Activated T-helper 1 cell treated with Interleukin-2 at 50 U/mL for 16 hours (primary cell): Measurements from ENCODE around the gene SERPINA5.
"Not testable (repeated sequence)": the region's sequence is repeated elsewhere in the genome, so short reads cannot be mapped to it uniquely, and the experiment has no call there.

Source experiments
- DNase-seq: peaks from one replicate; pipeline ENCODE4 v3.0.0-alpha.2; 2020; ENCODE audit warnings: low read depth

SERPINA5 gene

GRCh38 chr14:94598816-94599655, 17.8 kb downstream of the SERPINA5 start:
- DNase-seq, result no peak

- DNase-seq, result no peak
These were observed 18.4 kb downstream of the SERPINA5 start for GRCh38 chr14:94599656-94600004.

DNA sequence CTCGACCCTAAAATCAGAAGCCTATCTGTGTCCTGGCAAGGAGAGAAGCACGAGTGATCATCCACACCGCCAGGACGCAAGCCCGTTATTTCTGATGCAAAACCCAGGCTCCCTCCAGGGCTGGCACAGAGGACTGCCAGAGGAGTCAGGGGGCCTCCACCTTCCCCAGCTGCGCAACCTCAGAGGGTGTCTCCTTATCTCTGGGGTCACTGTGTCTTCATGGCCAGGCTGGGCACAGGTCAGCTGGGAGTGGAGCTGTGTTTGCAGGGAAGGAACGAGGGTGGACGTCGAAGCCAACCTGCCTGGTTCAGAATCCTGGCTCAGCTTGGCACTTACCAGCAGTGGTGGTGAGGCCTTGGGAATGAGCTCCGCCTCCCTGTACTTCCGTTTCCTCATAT, 18.9 kb downstream of the SERPINA5 start:
- DNase-seq, result no peak

GRCh38 chr14:94601884-94602391, 20.7 kb downstream of the SERPINA5 start:
- DNase-seq, result no peak

DNA sequence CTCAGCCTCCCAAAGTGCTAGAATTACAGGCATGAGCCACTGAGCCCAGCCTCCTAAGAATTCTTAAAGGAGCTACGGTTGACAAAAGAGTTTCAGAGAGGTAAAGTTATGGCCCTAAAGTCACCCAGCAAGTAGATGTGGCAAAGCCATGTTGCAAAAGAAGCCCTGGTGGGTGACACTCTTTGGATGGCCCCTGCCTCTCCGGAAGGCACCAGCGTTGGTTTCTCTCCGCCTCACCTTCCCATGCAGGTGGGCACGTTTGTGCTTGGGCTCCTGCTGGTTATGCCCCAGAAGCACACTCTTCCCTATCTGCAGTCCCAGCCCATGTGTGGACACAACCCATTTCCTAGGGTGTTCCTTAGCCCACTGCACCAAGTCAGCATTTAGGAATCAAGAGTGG, 21.5 kb downstream of the SERPINA5 start:
- no peak for DNase-seq

- no peak for DNase-seq
These were observed 24.1 kb downstream of the SERPINA5 start for GRCh38 chr14:94605361-94605760.

GRCh38 chr14:94608966-94609365, 27.7 kb downstream of the SERPINA5 start:
- not testable (repeated sequence) for DNase-seq

GRCh38 chr14:94611179-94611578, 30.0 kb downstream of the SERPINA5 start:
- DNase-seq, result no peak

- DNase-seq, result no peak
These were observed 30.9 kb downstream of the SERPINA5 start, which contains the start of gene SERPINA3 for GRCh38 chr14:94612174-94612573. Gene SERPINA3 (plus strand): TSS chr14:94612391. CDS start chr14:94614442, 2,051 bp downstream.

DNA sequence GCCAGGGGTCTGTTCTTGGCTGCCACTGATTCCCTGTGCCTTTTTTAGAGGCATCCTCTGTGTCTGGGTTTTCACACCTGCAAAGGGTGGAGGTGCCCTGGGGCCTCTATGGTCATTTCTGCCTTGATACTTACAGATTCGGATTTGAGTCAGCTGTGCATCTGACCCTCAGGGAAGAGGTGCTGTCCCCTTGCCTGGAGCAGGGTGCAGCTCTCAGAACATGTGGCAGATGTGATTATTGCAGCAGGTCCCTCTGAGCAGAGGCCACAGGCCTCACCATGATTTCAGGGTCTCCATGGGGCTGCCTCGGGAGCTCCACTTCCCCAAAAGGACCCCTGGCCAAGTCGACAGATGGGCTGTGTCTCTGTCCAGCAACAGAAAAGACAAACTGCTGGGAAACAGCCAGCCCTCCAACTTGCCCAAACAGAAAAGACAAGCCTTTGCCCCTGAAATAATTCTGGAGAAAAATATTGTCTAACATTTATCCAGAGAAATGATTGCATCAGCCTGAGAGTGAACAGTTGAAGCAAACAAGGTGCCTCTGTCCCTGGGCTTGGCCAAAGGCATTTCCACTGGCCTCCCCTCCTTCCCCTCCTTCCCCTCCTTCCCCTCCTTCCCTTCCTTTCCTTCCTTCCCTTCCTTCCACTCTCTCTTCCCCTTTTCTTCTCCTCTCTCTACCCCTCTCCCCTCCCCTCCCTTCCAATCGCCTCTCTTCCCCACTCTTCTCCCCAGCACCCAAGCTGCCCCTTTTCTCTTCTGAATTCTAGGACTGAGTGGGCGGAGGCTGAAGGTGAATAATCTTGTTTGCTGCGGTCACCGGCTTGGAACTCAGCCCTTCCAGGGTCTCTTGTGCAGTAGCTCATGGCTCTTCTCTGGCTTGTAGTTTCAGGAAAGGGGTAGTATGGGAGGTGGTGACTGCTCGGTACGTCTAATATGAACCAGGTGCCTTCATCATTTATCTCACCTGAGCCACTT, 31.6 kb downstream of the SERPINA5 start:
- DNase-seq, result no peak

DNA sequence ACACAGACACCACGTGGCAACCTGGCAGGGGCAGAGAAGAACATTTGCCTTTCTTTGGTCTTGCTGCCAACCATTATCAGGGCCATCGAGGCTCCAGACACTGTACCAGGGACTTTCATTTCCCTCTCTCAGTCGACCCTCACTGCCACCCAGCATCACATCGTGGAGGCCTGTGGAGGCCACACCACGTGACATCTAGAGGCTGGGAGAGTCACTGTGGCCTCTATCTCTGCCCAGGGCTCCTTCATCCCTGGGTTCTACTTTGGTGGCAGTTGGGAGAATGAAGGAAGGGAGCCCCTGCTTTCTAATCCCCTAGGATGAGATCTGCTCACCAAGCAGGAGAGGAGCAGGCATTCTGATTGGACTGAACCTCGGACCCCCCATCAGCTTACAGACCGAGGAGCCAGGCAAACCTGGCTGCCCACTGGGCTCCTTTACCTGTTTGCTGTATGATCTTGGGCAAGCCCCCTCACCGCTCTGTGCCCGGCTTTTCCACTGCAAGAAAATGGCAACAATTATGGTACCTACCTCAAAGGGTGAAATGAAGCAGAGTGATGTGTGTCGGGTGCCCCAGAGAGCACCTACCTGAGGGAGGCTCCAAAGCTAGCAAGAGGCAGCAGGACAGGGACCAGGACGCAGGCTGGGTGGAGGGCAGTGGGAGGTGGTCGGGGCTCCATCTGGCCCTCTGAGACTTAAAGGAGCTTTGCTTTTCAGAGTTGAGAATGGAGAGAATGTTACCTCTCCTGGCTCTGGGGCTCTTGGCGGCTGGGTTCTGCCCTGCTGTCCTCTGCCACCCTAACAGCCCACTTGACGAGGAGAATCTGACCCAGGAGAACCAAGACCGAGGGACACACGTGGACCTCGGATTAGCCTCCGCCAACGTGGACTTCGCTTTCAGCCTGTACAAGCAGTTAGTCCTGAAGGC, 32.8 kb downstream of the SERPINA5 start:
- DNase-seq, result no peak

- DNase-seq, result no peak
These were observed 33.6 kb downstream of the SERPINA5 start for GRCh38 chr14:94614802-94615201.

GRCh38 chr14:94615254-94615653, 34.0 kb downstream of the SERPINA5 start:
- no peak for DNase-seq

DNA sequence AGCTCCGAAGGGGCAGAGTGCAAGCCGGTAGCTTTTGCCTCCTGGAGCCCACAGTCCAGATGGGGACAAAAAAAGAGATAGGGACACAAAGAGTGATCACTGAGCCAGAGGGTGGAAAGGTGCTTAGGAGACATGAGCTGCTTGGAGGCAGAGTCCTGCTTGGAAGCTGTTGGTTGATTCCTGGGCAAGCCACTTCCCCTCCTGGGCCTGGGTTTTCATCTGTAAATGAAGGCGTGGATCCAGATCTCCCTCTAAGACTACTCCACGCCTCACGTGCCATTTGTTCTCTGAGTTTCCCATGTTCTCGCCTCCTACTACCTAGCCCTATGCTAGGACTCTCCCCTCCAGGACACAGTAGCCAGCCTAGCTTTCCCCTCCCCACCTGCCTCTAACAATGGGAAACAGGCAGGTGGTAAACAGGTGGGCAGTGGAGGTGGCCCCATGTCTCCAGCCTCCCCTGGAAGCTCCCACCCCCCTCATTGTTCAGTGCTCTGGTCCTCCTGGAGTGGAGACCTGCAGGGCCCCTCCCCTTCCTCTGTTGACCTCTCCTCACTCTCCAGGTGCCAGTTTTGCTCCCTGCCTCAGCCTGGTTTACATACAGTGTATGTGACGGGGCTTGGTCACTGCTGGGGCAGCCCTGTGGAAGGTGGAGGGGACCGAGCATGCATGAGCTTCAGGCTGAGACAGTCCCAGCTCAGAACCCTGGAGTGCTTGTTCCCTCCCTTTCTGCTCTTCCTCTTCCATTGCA, 34.8 kb downstream of the SERPINA5 start:
- DNase-seq, result no peak

GRCh38 chr14:94617366-94617941, 36.2 kb downstream of the SERPINA5 start:
- no peak for DNase-seq

DNA sequence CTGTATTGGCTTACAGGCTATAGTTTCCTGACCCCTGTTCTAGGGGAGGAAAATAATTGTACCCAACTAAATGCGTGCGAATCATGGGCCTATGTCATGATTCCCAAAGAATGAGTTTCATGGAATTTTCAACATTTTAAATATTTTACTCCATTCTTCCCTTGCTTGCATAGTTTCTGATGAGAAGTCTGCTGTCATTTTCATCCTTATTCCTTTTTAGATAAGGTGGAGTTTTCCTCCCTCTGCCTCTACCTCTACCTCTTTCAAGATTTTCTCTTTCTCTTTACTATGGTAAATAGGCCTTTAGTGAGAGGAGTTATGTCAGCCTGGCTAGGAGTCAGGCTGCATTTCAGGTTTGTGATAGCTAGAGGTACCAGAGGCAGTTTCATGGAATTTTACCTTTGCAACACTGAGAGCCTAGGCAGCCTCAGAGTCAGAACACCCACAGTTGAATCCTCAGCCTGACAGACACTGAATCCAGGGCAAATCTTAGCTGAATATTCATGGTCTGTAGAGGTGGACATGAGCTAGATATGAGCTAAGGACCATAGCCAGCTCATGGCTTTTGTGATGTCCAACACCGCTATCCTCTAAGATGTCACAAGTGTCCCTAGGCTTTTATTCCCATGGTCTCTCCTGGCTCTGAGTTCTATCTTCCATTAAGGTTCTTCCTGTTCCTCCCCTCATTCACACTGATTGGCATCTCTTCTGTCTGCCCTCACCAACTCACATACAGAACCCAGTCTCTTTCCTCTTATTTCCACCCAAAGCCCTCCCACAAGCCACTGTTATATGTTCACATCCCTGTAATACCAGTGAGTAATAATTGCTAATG, 37.0 kb downstream of the SERPINA5 start:
- DNase-seq, result no peak

- no peak for DNase-seq
These were observed 38.1 kb downstream of the SERPINA5 start for GRCh38 chr14:94619297-94619696.

- DNase-seq, result no peak
These were observed 39.4 kb downstream of the SERPINA5 start for GRCh38 chr14:94620597-94620996.

DNA sequence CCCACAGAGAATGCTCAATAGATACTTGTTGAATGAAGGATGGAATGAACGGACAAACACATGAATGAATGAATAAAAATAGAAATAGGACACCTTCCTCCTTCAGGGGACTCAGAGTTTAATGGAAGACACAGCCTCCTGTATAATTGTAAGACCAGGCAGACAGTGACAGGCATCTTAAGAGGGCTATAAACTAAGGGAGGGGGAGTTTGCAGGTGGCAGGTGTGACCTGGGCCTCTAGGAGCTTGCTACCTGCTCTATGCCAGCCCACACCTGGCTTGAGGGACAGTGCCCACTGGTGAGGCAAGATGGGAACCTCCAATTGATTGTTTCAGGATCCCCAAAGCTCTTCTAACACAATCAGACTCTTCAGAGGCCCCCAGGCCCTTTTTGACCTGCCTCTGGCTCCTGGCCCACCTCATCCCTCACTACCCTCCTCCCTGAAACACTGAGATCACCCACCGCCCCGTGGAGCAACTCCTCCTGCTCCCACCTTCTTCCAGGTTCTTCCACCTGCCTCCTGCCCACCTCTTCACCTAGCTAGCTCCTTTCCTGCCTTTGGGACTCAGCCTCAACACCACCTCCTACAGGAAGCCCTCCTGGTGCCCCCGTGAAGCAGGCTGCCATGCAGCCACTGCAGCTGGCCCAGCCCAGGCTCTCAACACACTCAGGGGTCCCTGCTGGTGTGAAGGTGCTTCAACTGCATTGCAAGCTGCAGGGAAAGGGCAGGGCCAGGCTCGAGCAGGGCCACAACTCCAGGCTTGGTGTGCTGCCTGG, 40.3 kb downstream of the SERPINA5 start:
- no peak for DNase-seq
